Vagina (tissue), 2 donors: ENCODE results near the gene RALB. TPM values are rescaled to one million over a fixed set of nuclear protein-coding genes. Genes with fewer than 3 reads are reported as not detected.

Source experiments
- DNase-seq, 2 donors: peaks; one replicate each; pipeline ENCODE4 v3.0.0-alpha.2; 2017; ENCODE audit errors: extremely low spot score in 2 of 2
- H3K27ac ChIP-seq: fragments of 200-600 bp; sonication (generic); one replicate; pipeline ENCODE4 v1.5.1; 2019
- H3K27me3 ChIP-seq: fragments of 200-600 bp; sonication (generic); one replicate; pipeline ENCODE4 v1.5.1; 2019
- H3K36me3 ChIP-seq, 2 donors: fragments of 200-600 bp; sonication (generic); one replicate each; pipeline ENCODE4 v1.5.1; 2017 to 2019
- H3K4me1 ChIP-seq: fragments of 200-600 bp; sonication (generic); one replicate; pipeline ENCODE4 v1.5.1; 2019
- H3K4me3 ChIP-seq, 2 donors: fragments of 200-600 bp; sonication (generic); 1 replicate in 1 of 2; 2 replicates in 1 of 2; pipeline ENCODE4 v1.5.1; 2016 to 2019
- H3K9me3 ChIP-seq: fragments of 200-600 bp; sonication (generic); one replicate; pipeline ENCODE4 v1.5.1; 2019
- CTCF ChIP-seq, 3 experiments: fragments of 450-650 bp in 2 of 3; fragments of 200-600 bp in 1 of 3; sonication (generic) in 1 of 3; IDR thresholded peaks; one replicate each; pipeline ENCODE4 v1.5.1; 2017 to 2019; ENCODE audit warnings: antibody characterized with exemption in 3 of 3, mild to moderate bottlenecking in 2 of 3, moderate library complexity in 2 of 3
- POLR2A ChIP-seq, 2 donors: fragments of 450-650 bp; IDR thresholded peaks; one replicate each; pipeline ENCODE4 v1.6.1; 2017; ENCODE audit warnings: antibody characterized with exemption in 2 of 2, mild to moderate bottlenecking in 2 of 2, moderate library complexity in 2 of 2
- POLR2AphosphoS5 ChIP-seq, 2 donors: sonication (generic); formaldehyde crosslinking; IDR thresholded peaks; one replicate each; pipeline ENCODE4 v1.9.0; 2017; ENCODE audit warnings: antibody characterized with exemption in 2 of 2, mild to moderate bottlenecking in 2 of 2, low read depth in 1 of 2; ENCODE audit not compliant: insufficient read depth in 1 of 2
- intact Hi-C: fragments of 100-400 bp; cut with DNase I; formaldehyde crosslinking; loops from one replicate; pipeline ENCODE4 v1.15.1; 2023
- total RNA-seq: library from RNA; depleted of rRNA; stranded (reverse); fragments of >200 nt; gene quantifications from one replicate; pipeline ENCODE4 v1.2.3, GENCODE V29; 2016

The RALB gene, protein sequence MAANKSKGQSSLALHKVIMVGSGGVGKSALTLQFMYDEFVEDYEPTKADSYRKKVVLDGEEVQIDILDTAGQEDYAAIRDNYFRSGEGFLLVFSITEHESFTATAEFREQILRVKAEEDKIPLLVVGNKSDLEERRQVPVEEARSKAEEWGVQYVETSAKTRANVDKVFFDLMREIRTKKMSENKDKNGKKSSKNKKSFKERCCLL
- total RNA-seq: 44.0 TPM

- TF ChIP-seq POLR2AphosphoS5 (IDR thresholded peaks at IDR 0.05; ENCODE audit: insufficient read depth in 1 of 2, low read depth in 1 of 2) (peak; percentile 87 to 92), POLR2A (IDR thresholded peaks at IDR 0.05) (peak in 1 of 2 donors; percentile 61), CTCF (IDR thresholded peaks at IDR 0.05) (no peak)
- DNase-seq: peak; percentile 99 to 100
- Histone ChIP-seq H3K9me3 (no peaks in the 10 kb centered on the region), H3K27me3 (no peaks in the 10 kb centered on the region), H3K4me3 (peak within 1 kb of the TSS; percentile 75 to 99), H3K4me1 (peaks cover 54% of the 10 kb centered on the region), H3K27ac (peak within 1 kb of the TSS; percentile 86), H3K36me3 (no peaks in the 10 kb centered on the region)
- intact Hi-C loops: no loop called here
Measured at GRCh38 chr2:120252225-120253020, at the start of gene RALB. RALB (plus strand) TSS chr2:120252852; CDS start chr2:120278665, 25,813 bp downstream.

DNA sequence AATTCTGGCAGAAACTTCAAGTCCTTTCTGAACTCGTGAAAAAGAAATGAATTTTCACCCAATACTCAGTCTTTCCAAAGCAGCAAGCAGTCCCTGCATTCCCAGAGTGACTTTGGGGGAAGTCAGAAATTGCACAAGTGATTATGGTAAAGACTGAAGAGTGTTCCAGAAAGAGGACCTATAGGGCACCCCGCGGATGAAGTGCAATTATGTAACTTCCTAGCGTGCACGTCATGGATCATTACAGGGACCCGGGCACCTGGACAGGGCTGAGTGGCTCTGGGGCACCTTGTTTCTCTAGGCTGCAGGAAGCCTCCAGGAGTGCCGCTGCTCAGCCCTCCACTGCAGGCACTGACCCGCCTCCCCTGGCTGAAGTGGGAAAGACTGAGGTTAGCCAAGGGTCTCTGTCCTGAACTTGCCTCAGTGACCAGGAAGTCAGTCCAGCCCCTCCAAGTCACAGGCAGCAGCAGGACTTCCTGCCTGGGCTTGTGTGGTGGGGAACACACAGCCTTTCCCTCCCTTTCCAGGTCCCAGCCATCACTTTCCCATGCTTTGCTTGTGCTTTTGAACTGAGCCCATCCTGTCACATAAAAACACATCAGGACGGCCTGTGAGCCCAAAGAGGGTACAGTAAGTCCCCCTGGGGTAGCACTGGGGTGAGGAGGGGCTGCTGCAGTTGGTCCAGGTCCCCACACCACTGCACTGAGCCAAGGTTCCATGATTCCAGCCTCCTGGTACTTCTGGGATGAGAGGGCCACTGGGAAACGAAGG lies 49.2 kb upstream of the RALB start:
- intact Hi-C loops: no loop called here
- H3K27me3 ChIP-seq: no peaks in the 10 kb centered on the region
- no peak overlapping the region for H3K4me3 ChIP-seq
- no peak overlapping the region for H3K27ac ChIP-seq
- H3K36me3 ChIP-seq: no peaks in the 10 kb centered on the region
- peak in 1 of 2 donors; percentile 77 for DNase-seq
- TF ChIP-seq POLR2AphosphoS5 (IDR thresholded peaks at IDR 0.05; ENCODE audit: insufficient read depth in 1 of 2, low read depth in 1 of 2) (no peak), CTCF (IDR thresholded peaks at IDR 0.05) (no peak), POLR2A (IDR thresholded peaks at IDR 0.05) (no peak)
- H3K9me3 ChIP-seq: no peaks in the 10 kb centered on the region
- H3K4me1 ChIP-seq: no peaks in the 10 kb centered on the region

DNA sequence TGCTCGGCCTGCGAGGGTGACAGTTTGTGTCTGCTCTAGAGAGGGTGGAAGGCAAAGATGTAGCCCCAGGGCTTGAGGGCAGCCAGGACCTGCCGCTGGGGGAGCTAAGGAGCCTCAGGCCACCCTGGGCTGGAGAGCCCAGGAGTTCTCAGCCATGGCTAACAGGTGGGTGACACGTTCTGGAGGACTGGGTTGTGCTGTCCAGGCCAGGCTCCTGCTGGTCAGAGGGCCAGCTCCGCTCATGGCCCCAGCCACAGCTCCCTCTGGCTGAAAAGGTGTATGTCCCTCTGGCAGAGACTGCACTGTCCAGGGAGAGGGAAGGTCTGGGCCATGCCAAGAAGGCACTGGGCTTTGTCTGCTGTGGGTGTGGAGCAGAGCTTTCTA lies 48.6 kb upstream of the RALB start:
- peak; percentile 75 to 92 for DNase-seq
- intact Hi-C loops: no loop called here
- no peak overlapping the region for H3K4me3 ChIP-seq
- no peaks in the 10 kb centered on the region for H3K9me3 ChIP-seq
- H3K27me3 ChIP-seq: no peaks in the 10 kb centered on the region
- H3K4me1 ChIP-seq: no peaks in the 10 kb centered on the region
- TF ChIP-seq POLR2A (IDR thresholded peaks at IDR 0.05) (no peak), CTCF (IDR thresholded peaks at IDR 0.05) (no peak), POLR2AphosphoS5 (IDR thresholded peaks at IDR 0.05; ENCODE audit: insufficient read depth in 1 of 2, low read depth in 1 of 2) (no peak)
- H3K27ac ChIP-seq: no peak overlapping the region
- H3K36me3 ChIP-seq: no peaks in the 10 kb centered on the region

DNA sequence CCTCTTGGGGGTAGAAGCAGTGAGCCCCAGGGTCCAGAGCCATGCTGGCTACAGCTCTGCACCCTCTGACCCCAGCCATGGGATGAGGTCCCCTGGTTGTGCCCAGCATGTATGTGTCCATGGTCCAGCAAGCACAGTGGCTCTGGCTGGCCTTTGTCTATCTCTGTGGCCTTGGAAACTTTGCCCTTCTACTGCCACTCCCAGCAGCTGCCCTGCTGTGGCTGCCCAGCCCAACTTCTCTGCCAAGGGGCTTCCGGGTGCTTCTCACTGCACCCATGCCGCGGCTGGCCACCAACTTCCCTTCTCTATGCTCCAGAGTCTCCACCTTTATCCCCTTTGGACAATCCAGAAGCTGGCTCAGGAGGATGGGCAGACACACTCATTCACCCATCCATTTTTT lies 48.2 kb upstream of the RALB start:
- TF ChIP-seq POLR2A (IDR thresholded peaks at IDR 0.05) (no peak), POLR2AphosphoS5 (IDR thresholded peaks at IDR 0.05; ENCODE audit: insufficient read depth in 1 of 2, low read depth in 1 of 2) (no peak), CTCF (IDR thresholded peaks at IDR 0.05) (no peak)
- Histone ChIP-seq H3K4me3 (no peak overlapping the region), H3K27ac (no peak overlapping the region), H3K36me3 (no peaks in the 10 kb centered on the region), H3K9me3 (no peaks in the 10 kb centered on the region), H3K27me3 (no peaks in the 10 kb centered on the region), H3K4me1 (no peaks in the 10 kb centered on the region)
- no peak for DNase-seq
- intact Hi-C loops: no loop called here
